PC-9 (cell line): Measurements from ENCODE around the gene ZNF516. TPM values are rescaled to one million over a fixed set of nuclear protein-coding genes. Genes with fewer than 3 reads are reported as not detected.
"Not testable (repeated sequence)": the region's sequence is repeated elsewhere in the genome, so short reads cannot be mapped to it uniquely, and the experiment has no call there.

Experiments
- BruUV-seq: library from RNA; stranded (reverse); fragments of 400-500 nt; replicated peaks from 2 replicates; lab custom pipeline; 2021; lab: Mats Ljungman, UMichigan
- CTCF ChIA-PET: fragments of 300-600 bp; sonication (Branson Sonifier 250); formaldehyde crosslinking; loops from one replicate; lab custom pipeline; 2022; ENCODE audit warnings: antibody characterized with exemption; lab: Charles Lee
- POLR2A ChIA-PET: fragments of 300-600 bp; sonication (Branson Sonifier 250); formaldehyde crosslinking; loops from one replicate; lab custom pipeline; 2022; ENCODE audit warnings: antibody characterized with exemption; ENCODE audit not compliant: unreplicated experiment; lab: Charles Lee
- DNase-seq, 2 experiments: peaks; one replicate each; pipeline versions ENCODE4 v3.0.0 to v3.0.0-alpha.2; 2015 to 2022; ENCODE audit warnings: mixed read lengths in 1 of 2
- H2AFZ ChIP-seq: fragments of 200-600 bp; sonication (generic); 2 replicates; pipeline ENCODE4 v1.8.1; 2017; ENCODE audit warnings: antibody characterized with exemption
- H3F3A ChIP-seq: fragments of 200-600 bp; sonication (generic); 2 replicates; pipeline ENCODE4 v1.8.1; 2017; ENCODE audit warnings: antibody characterized with exemption, mild to moderate bottlenecking, low read depth; ENCODE audit not compliant: insufficient read depth
- H3K27ac ChIP-seq: fragments of 200-600 bp; sonication (generic); 2 replicates; pipeline ENCODE4 v1.6.1; 2016; ENCODE audit warnings: mixed run types
- H3K27me3 ChIP-seq: fragments of 200-600 bp; sonication (generic); 2 replicates; pipeline ENCODE4 v1.6.1; 2016; ENCODE audit warnings: low read depth, mixed run types; ENCODE audit not compliant: insufficient read depth
- H3K36me3 ChIP-seq: fragments of 200-600 bp; sonication (generic); 2 replicates; pipeline ENCODE4 v1.6.1; 2016; ENCODE audit warnings: low read depth, mixed run types
- H3K4me1 ChIP-seq: fragments of 200-600 bp; sonication (generic); replicated peaks from 2 replicates; pipeline ENCODE4 v1.6.1; 2016; ENCODE audit warnings: mixed run types; ENCODE audit not compliant: insufficient read depth
- H3K4me2 ChIP-seq: fragments of 200-600 bp; sonication (generic); 2 replicates; pipeline ENCODE4 v1.6.1; 2017; ENCODE audit warnings: mixed run types
- H3K4me3 ChIP-seq: fragments of 200-600 bp; sonication (generic); 2 replicates; pipeline ENCODE4 v1.6.1; 2016; ENCODE audit warnings: mixed run types
- H3K79me2 ChIP-seq: fragments of 200-600 bp; sonication (generic); 2 replicates; pipeline ENCODE4 v1.6.1; 2017; ENCODE audit warnings: low read depth, mixed run types
- H3K9me2 ChIP-seq: fragments of 200-600 bp; sonication (generic); 2 replicates; pipeline ENCODE4 v1.8.1; 2017; ENCODE audit warnings: mild to moderate bottlenecking; ENCODE audit not compliant: insufficient read depth
- H3K9me3 ChIP-seq: fragments of 200-600 bp; sonication (generic); 2 replicates; pipeline ENCODE4 v1.8.1; 2016; ENCODE audit warnings: low read depth; ENCODE audit not compliant: insufficient read depth
- H4K20me1 ChIP-seq: fragments of 200-600 bp; sonication (generic); 2 replicates; pipeline ENCODE4 v1.8.1; 2017; ENCODE audit not compliant: insufficient read depth
- CTCF ChIP-seq: fragments of 200-600 bp; sonication (generic); conservative IDR thresholded peaks from 2 replicates; pipeline ENCODE4 v1.6.1; 2017; ENCODE audit warnings: mixed run types, antibody characterized with exemption, mild to moderate bottlenecking, moderate library complexity
- EZH2 ChIP-seq: fragments of 200-600 bp; sonication (generic); IDR thresholded peaks from 2 replicates; pipeline ENCODE4 v1.8.0; 2017; ENCODE audit warnings: antibody characterized with exemption, low read depth
- intact Hi-C: fragments of 100-400 bp; cut with micrococcal nuclease; formaldehyde crosslinking; loops from one replicate; pipeline ENCODE4 v1.10.0; 2022; ENCODE audit not compliant: unreplicated experiment
- total RNA-seq: library from RNA; stranded (reverse); gene quantifications from 2 replicates; pipeline ENCODE4 v1.2.3, GENCODE V29; 2021

The ZNF516 gene
- total RNA-seq, 1 experiment from 2014 or later, result 32.7 TPM

DNA sequence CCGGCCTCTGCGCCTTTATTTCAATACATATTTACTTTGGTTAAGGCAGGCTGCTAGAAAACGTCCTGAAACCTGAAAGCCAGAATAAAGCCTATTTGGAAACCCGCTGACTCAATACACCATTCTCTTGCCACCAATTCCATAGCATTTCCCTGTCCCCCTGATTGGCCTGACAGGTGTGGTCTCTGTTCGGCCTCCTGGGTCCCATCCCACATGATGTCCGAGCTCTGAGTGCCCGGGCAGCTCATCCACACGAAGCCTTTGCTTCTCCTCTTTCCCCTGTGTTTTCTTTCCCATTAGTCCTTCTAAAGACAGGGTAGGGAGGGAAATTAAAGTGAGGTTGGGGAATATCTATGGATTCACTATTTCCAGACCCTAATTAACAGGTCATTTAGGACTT, 42.6 kb upstream of the ZNF516 start:
- H3K4me2 ChIP-seq, result no peak overlapping the region
- 0 out of 2 replicates have a peak, but pooled peaks cover 4% of the 10 kb centered on the region for H3K4me1 ChIP-seq
- ChIA-PET POLR2A (no interaction called here), CTCF (no interaction called here)
- H3K9me3 ChIP-seq, result no peaks in the 10 kb centered on the region
- BruUV-seq, result no TSS peak
- H3K79me2 ChIP-seq, result no peaks in the 10 kb centered on the region
- DNase-seq, result no peak
- no peaks in the 10 kb centered on the region for H4K20me1 ChIP-seq
- no peaks in the 10 kb centered on the region for H3K9me2 ChIP-seq
- no peak for TF ChIP-seq EZH2
- no peaks in the 10 kb centered on the region for H3F3A ChIP-seq
- no peaks in the 10 kb centered on the region for H3K36me3 ChIP-seq
- H3K27ac ChIP-seq, result no peak overlapping the region
- H3K27me3 ChIP-seq, result no peaks in the 10 kb centered on the region
- intact Hi-C loops, result no loop called here
- H2AFZ ChIP-seq, result no peak overlapping the region
- H3K4me3 ChIP-seq, result no peak overlapping the region

DNA sequence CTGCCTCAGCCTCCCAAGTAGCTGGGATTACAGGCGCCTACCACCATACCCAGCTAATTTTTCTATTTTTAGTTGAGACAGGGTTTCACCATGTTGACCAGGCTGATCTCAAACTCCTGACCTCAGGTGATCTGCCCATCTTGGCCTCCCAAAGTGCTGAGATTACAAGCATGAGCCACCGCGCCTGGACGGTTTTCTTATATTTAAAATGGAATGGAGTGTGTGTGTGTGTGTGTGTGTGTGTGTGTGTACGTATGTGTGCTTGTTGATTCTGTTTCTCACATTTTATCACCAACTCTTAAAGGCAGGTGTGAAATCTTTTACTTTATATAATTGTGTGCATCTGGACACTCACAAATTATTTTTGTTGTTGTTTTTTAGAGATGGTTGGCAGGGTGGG, 41.6 kb upstream of the ZNF516 start:
- BruUV-seq, H3K79me2 ChIP-seq, H3K4me3 ChIP-seq, DNase-seq, H3K27ac ChIP-seq, H3F3A ChIP-seq, H3K4me1 ChIP-seq, POLR2A ChIA-PET, H4K20me1 ChIP-seq, intact Hi-C loops, H3K9me2 ChIP-seq, H3K9me3 ChIP-seq, H2AFZ ChIP-seq, H3K36me3 ChIP-seq, H3K27me3 ChIP-seq, H3K4me2 ChIP-seq, CTCF ChIA-PET: not testable (repeated sequence)

- Histone ChIP-seq H3K4me2 (no peak overlapping the region), H3K36me3 (no peaks in the 10 kb centered on the region), H3F3A (no peaks in the 10 kb centered on the region), H4K20me1 (no peaks in the 10 kb centered on the region), H3K27me3 (no peaks in the 10 kb centered on the region), H3K9me3 (no peaks in the 10 kb centered on the region), H3K27ac (no peak overlapping the region), H2AFZ (no peak overlapping the region), H3K4me1 (peaks cover 17% of the 10 kb centered on the region), H3K9me2 (no peaks in the 10 kb centered on the region), H3K4me3 (no peak overlapping the region), H3K79me2 (no peaks in the 10 kb centered on the region)
- CTCF ChIA-PET, result no interaction called here
- intact Hi-C loops, result no loop called here
- POLR2A ChIA-PET, result no interaction called here
- no peak for TF ChIP-seq EZH2
- no peak for TF ChIP-seq CTCF
- BruUV-seq, result no TSS peak
- DNase-seq, result no peak
Observed at GRCh38 chr18:76532875-76533274, 37.8 kb upstream of the ZNF516 start.

DNA sequence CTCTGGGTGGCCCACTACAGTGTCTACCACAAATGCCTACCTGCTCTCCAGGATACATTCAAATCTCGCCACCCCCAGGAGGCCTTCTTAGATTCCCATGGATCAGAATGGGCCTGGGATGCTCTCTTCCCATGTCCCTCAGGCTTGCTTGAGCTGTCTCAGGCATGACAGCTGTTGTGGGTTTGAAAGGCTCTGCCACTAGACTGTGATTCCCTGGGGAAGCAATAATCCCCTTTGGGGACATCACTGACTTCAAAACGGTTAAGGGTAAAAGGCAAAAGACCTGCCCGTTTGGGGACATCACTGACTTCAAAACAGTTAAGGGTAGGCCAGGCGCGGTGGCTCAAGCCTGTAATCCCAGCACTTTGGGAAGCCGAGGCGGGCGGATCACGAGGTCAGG, 35.8 kb upstream of the ZNF516 start:
- no TSS peak for BruUV-seq
- POLR2A ChIA-PET, result no interaction called here
- intact Hi-C loops, result no loop called here

More for the DNA sequence above, 35.8 kb upstream of the ZNF516 start:
- no peaks in the 10 kb centered on the region for H3K36me3 ChIP-seq
- H3K9me2 ChIP-seq, result no peaks in the 10 kb centered on the region
- no peaks in the 10 kb centered on the region for H3K27me3 ChIP-seq
- H3K4me3 ChIP-seq, result no peak overlapping the region
- no peak for DNase-seq
- no peaks in the 10 kb centered on the region for H4K20me1 ChIP-seq
- no peaks in the 10 kb centered on the region for H3K9me3 ChIP-seq
- H3K4me1 ChIP-seq, result peaks cover 21% of the 10 kb centered on the region
- CTCF ChIA-PET, result interaction anchor here (0.6 kb wide), 1 partner anchor 689 kb away, joined by 5 read pairs; no protein-coding TSS in a partner anchor
- TF ChIP-seq EZH2 (no peak), CTCF (no peak)
- H2AFZ ChIP-seq, result no peak overlapping the region
- H3K27ac ChIP-seq, result no peak overlapping the region
- H3K4me2 ChIP-seq, result no peak overlapping the region
- peaks cover 4% of the 10 kb centered on the region for H3F3A ChIP-seq
- H3K79me2 ChIP-seq, result no peaks in the 10 kb centered on the region
